ENCODE results near the gene NEK5.

GRCh38 chr13:52022356-52022755 lies 106.5 kb downstream of the NEK5 start:
- TF ChIP-seq POLR2A (IDR thresholded peaks at IDR 0.05): no peak
- TF ChIP-seq, protein P1, sequence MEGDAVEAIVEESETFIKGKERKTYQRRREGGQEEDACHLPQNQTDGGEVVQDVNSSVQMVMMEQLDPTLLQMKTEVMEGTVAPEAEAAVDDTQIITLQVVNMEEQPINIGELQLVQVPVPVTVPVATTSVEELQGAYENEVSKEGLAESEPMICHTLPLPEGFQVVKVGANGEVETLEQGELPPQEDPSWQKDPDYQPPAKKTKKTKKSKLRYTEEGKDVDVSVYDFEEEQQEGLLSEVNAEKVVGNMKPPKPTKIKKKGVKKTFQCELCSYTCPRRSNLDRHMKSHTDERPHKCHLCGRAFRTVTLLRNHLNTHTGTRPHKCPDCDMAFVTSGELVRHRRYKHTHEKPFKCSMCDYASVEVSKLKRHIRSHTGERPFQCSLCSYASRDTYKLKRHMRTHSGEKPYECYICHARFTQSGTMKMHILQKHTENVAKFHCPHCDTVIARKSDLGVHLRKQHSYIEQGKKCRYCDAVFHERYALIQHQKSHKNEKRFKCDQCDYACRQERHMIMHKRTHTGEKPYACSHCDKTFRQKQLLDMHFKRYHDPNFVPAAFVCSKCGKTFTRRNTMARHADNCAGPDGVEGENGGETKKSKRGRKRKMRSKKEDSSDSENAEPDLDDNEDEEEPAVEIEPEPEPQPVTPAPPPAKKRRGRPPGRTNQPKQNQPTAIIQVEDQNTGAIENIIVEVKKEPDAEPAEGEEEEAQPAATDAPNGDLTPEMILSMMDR (IDR thresholded peaks at IDR 0.05): no peak
- no peak for TF ChIP-seq EP300 (IDR thresholded peaks at IDR 0.05)
